ENCODE results near the gene THSD4.

Gene THSD4

DNA sequence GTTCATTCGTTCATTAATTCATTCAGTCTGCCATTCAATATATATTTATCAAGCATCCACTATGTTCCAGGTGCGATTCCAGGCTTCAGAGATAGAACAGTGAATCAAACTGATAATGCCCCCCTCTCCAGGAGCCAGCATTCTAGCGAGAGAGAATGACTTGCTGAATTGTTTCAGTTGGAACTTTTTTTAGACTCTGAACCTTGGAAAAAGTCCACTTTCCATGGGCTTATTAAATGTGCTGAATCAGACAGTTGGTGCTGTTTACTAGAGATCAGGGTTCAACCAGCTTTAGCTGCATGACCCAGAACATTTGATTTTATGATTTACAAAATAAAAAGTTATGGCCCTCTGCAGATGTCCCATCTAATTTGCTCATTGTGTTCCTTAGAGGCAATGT, 213.2 kb downstream of the THSD4 start:
- no peaks in the 10 kb centered on the region for H3K36me3 ChIP-seq (ENCODE audit: insufficient read depth, insufficient read length, low read length)
- H3K4me3 ChIP-seq (ENCODE audit: insufficient read length, low read depth), result no peak overlapping the region
- H3K9me3 ChIP-seq (ENCODE audit: insufficient read depth, low read length), result no peaks in the 10 kb centered on the region
- no peak for DNase-seq (ENCODE audit: low read depth, low spot score)
- H3K4me1 ChIP-seq (ENCODE audit: insufficient read depth, insufficient read length), result peaks cover 3% of the 10 kb centered on the region
- H3K9ac ChIP-seq (ENCODE audit: insufficient read length, low read depth), result no peak overlapping the region
- TF ChIP-seq YY1 (IDR thresholded peaks at IDR 0.05; ENCODE audit: insufficient read depth, insufficient read length) (no peak), SUZ12 (IDR thresholded peaks at IDR 0.05; ENCODE audit: extremely low read depth, insufficient read depth, insufficient read length) (no peak), ZNF274 (IDR thresholded peaks at IDR 0.05; ENCODE audit: low read depth, low read length) (no peak)
- no peaks in the 10 kb centered on the region for H3K27me3 ChIP-seq (ENCODE audit: insufficient read depth, insufficient read length)

GRCh38 chr15:71329041-71329440, 213.8 kb downstream of the THSD4 start:
- Histone ChIP-seq H3K4me1 (ENCODE audit: insufficient read depth, insufficient read length) (peaks cover 3% of the 10 kb centered on the region), H3K9ac (ENCODE audit: insufficient read length, low read depth) (no peak overlapping the region), H3K36me3 (ENCODE audit: insufficient read depth, insufficient read length, low read length) (no peaks in the 10 kb centered on the region), H3K4me3 (ENCODE audit: insufficient read length, low read depth) (no peak overlapping the region), H3K9me3 (ENCODE audit: insufficient read depth, low read length) (no peaks in the 10 kb centered on the region), H3K27me3 (ENCODE audit: insufficient read depth, insufficient read length) (no peaks in the 10 kb centered on the region)
- no peak for TF ChIP-seq ZNF274 (IDR thresholded peaks at IDR 0.05; ENCODE audit: low read depth, low read length)
- no peak for TF ChIP-seq YY1 (IDR thresholded peaks at IDR 0.05; ENCODE audit: insufficient read depth, insufficient read length)
- TF ChIP-seq SUZ12 (IDR thresholded peaks at IDR 0.05; ENCODE audit: extremely low read depth, insufficient read depth, insufficient read length), result no peak
- no peak for DNase-seq (ENCODE audit: low read depth, low spot score)

GRCh38 chr15:71329497-71330260, 214.4 kb downstream of the THSD4 start:
- TF ChIP-seq YY1 (IDR thresholded peaks at IDR 0.05; ENCODE audit: insufficient read depth, insufficient read length) (no peak), ZNF274 (IDR thresholded peaks at IDR 0.05; ENCODE audit: low read depth, low read length) (no peak), SUZ12 (IDR thresholded peaks at IDR 0.05; ENCODE audit: extremely low read depth, insufficient read depth, insufficient read length) (no peak)
- no peaks in the 10 kb centered on the region for H3K27me3 ChIP-seq (ENCODE audit: insufficient read depth, insufficient read length)
- no peaks in the 10 kb centered on the region for H3K9me3 ChIP-seq (ENCODE audit: insufficient read depth, low read length)
- no peak overlapping the region for H3K9ac ChIP-seq (ENCODE audit: insufficient read length, low read depth)
- no peak for DNase-seq (ENCODE audit: low read depth, low spot score)
- peaks cover 3% of the 10 kb centered on the region for H3K4me1 ChIP-seq (ENCODE audit: insufficient read depth, insufficient read length)
- H3K36me3 ChIP-seq (ENCODE audit: insufficient read depth, insufficient read length, low read length), result no peaks in the 10 kb centered on the region
- no peak overlapping the region for H3K4me3 ChIP-seq (ENCODE audit: insufficient read length, low read depth)

GRCh38 chr15:71330638-71331162, 215.4 kb downstream of the THSD4 start:
- Histone ChIP-seq H3K4me1 (ENCODE audit: insufficient read depth, insufficient read length) (peaks cover 3% of the 10 kb centered on the region), H3K4me3 (ENCODE audit: insufficient read length, low read depth) (no peak overlapping the region), H3K9me3 (ENCODE audit: insufficient read depth, low read length) (no peaks in the 10 kb centered on the region), H3K9ac (ENCODE audit: insufficient read length, low read depth) (no peak overlapping the region), H3K27me3 (ENCODE audit: insufficient read depth, insufficient read length) (no peaks in the 10 kb centered on the region), H3K36me3 (ENCODE audit: insufficient read depth, insufficient read length, low read length) (no peaks in the 10 kb centered on the region)
- TF ChIP-seq ZNF274 (IDR thresholded peaks at IDR 0.05; ENCODE audit: low read depth, low read length) (no peak), YY1 (IDR thresholded peaks at IDR 0.05; ENCODE audit: insufficient read depth, insufficient read length) (no peak), SUZ12 (IDR thresholded peaks at IDR 0.05; ENCODE audit: extremely low read depth, insufficient read depth, insufficient read length) (no peak)
- DNase-seq (ENCODE audit: low read depth, low spot score), result no peak

DNA sequence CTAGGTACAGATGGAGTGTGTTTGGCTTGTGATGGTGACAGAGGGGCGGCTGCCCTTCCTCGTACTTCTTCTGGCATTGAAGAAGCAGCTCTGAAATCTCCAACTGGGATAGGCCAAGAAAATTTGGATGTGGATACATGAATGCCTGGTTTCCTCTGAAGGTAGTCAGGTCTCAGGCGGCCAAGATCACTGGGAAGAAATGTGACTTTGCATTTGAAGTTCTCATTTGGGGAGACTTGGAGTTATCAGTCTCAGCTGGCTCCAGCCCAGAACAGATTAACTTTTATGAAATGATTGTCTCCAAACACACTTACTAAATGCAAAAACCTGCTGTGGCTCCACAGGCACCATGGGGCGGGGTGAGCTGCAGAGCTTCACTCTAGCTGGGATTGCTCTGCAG, 215.9 kb downstream of the THSD4 start:
- H3K4me3 ChIP-seq (ENCODE audit: insufficient read length, low read depth), result no peak overlapping the region
- no peaks in the 10 kb centered on the region for H3K36me3 ChIP-seq (ENCODE audit: insufficient read depth, insufficient read length, low read length)
- H3K9ac ChIP-seq (ENCODE audit: insufficient read length, low read depth), result no peak overlapping the region
- H3K27me3 ChIP-seq (ENCODE audit: insufficient read depth, insufficient read length), result no peaks in the 10 kb centered on the region
- no peak for TF ChIP-seq ZNF274 (IDR thresholded peaks at IDR 0.05; ENCODE audit: low read depth, low read length)
- TF ChIP-seq SUZ12 (IDR thresholded peaks at IDR 0.05; ENCODE audit: extremely low read depth, insufficient read depth, insufficient read length), result no peak
- no peak for TF ChIP-seq YY1 (IDR thresholded peaks at IDR 0.05; ENCODE audit: insufficient read depth, insufficient read length)
- no peaks in the 10 kb centered on the region for H3K9me3 ChIP-seq (ENCODE audit: insufficient read depth, low read length)
- peaks cover 3% of the 10 kb centered on the region for H3K4me1 ChIP-seq (ENCODE audit: insufficient read depth, insufficient read length)
- DNase-seq (ENCODE audit: low read depth, low spot score), result no peak

DNA sequence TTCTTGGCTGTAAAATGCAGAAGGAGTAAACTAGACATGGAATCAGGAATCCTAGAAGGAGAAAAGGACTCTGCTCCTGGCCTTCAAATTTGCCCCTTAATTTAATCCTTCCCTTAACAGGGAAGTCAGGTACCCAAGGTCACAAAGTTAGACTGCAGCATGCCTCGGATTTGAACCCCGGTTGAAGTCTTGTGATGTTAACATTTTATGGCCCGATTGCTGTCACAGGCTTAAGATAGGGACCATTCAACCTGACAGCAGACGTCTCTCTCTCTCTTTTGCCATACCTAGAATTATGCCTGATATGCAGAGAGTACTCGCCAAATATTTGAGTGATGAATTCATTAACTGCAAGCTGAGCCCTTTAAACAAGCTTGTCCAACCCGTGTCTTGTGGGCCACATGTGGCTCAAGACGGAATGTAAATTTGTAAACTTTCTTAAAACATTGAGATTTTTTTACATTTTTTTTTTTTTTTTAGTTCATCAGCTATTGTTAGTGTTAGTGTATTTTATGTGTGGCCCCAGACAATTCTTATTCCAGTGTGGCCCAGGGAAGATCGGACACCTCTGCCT, 217.2 kb downstream of the THSD4 start:
- Histone ChIP-seq H3K36me3 (ENCODE audit: insufficient read depth, insufficient read length, low read length) (no peaks in the 10 kb centered on the region), H3K4me3 (ENCODE audit: insufficient read length, low read depth) (no peak overlapping the region), H3K4me1 (ENCODE audit: insufficient read depth, insufficient read length) (peaks cover 7% of the 10 kb centered on the region), H3K9ac (ENCODE audit: insufficient read length, low read depth) (no peak overlapping the region), H3K9me3 (ENCODE audit: insufficient read depth, low read length) (no peaks in the 10 kb centered on the region), H3K27me3 (ENCODE audit: insufficient read depth, insufficient read length) (no peaks in the 10 kb centered on the region)
- TF ChIP-seq ZNF274 (IDR thresholded peaks at IDR 0.05; ENCODE audit: low read depth, low read length) (no peak), YY1 (IDR thresholded peaks at IDR 0.05; ENCODE audit: insufficient read depth, insufficient read length) (no peak), SUZ12 (IDR thresholded peaks at IDR 0.05; ENCODE audit: extremely low read depth, insufficient read depth, insufficient read length) (no peak)
- DNase-seq (ENCODE audit: low read depth, low spot score), result no peak

DNA sequence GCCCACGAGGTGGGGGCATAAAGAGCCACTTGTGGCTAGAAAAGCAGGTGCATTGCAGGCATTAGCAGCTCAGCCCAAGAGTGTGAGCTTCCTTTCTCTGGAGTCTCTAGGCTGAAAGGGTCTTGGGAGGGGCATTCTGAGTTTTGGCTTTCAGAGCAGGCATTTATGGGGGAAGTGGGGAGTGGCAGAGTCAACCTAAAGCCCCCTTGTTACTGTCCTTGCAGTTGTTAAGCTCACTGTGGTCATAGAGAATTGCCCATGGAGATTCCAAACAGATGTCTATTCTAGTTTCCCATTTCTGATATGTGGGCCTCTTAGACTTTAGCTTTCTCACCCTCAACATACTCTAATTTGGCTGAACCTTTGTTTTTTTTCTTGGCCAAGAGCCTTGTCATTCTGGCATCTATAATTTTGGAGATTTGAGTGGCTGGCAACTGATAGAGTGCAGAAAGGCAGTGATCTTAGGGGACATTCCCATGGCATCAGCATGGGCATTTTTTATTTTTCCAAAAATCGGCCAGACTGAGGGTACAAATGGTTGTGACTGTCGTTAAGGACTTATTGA, 217.9 kb downstream of the THSD4 start:
- H3K4me3 ChIP-seq (ENCODE audit: insufficient read length, low read depth), result no peak overlapping the region
- H3K9me3 ChIP-seq (ENCODE audit: insufficient read depth, low read length), result no peaks in the 10 kb centered on the region
- H3K4me1 ChIP-seq (ENCODE audit: insufficient read depth, insufficient read length), result peaks cover 10% of the 10 kb centered on the region
- no peaks in the 10 kb centered on the region for H3K27me3 ChIP-seq (ENCODE audit: insufficient read depth, insufficient read length)
- H3K9ac ChIP-seq (ENCODE audit: insufficient read length, low read depth), result no peak overlapping the region
- no peaks in the 10 kb centered on the region for H3K36me3 ChIP-seq (ENCODE audit: insufficient read depth, insufficient read length, low read length)
- TF ChIP-seq SUZ12 (IDR thresholded peaks at IDR 0.05; ENCODE audit: extremely low read depth, insufficient read depth, insufficient read length), result no peak
- TF ChIP-seq ZNF274 (IDR thresholded peaks at IDR 0.05; ENCODE audit: low read depth, low read length), result no peak
- TF ChIP-seq YY1 (IDR thresholded peaks at IDR 0.05; ENCODE audit: insufficient read depth, insufficient read length), result no peak
- DNase-seq (ENCODE audit: low read depth, low spot score), result no peak

Measured in NT2/D1 (cell line).